Ishikawa (cell line): ENCODE measurements around the gene HLCS.
A peak's percentile ranks its signal among the peaks of the same experiment; 100 is the strongest.

ENCODE experiments used
- CEBPB ChIP-seq: IDR thresholded peaks from 2 replicates; pipeline ENCODE4 v1.6.1; 2012
- CREB1 ChIP-seq: IDR thresholded peaks from 2 replicates; pipeline ENCODE4 v1.6.1; 2012; ENCODE audit warnings: low read depth
- EGR1 ChIP-seq: IDR thresholded peaks from 2 replicates; pipeline ENCODE4 v1.6.1; 2012
- EP300 ChIP-seq: IDR thresholded peaks from 2 replicates; pipeline ENCODE4 v1.6.1; 2012; ENCODE audit warnings: borderline replicate concordance
- FOXM1 ChIP-seq: IDR thresholded peaks from 2 replicates; pipeline ENCODE4 v1.6.1; 2012; ENCODE audit warnings: low read depth, borderline replicate concordance
- NFIC ChIP-seq: IDR thresholded peaks from 2 replicates; pipeline ENCODE4 v1.6.1; 2012
- RAD21 ChIP-seq: IDR thresholded peaks from 2 replicates; pipeline ENCODE4 v1.6.1; 2012; ENCODE audit warnings: low read depth
- REST ChIP-seq: IDR thresholded peaks from 2 replicates; pipeline ENCODE4 v1.6.1; 2012; ENCODE audit warnings: low read depth, mild to moderate bottlenecking
- TAF1 ChIP-seq: IDR thresholded peaks from 2 replicates; pipeline ENCODE4 v1.6.1; 2012; ENCODE audit warnings: low read depth, mild to moderate bottlenecking
- TCF12 ChIP-seq: IDR thresholded peaks from 2 replicates; pipeline ENCODE4 v1.6.1; 2012; ENCODE audit warnings: low read depth
- TEAD4 ChIP-seq: IDR thresholded peaks from 2 replicates; pipeline ENCODE4 v1.6.1; 2012
- YY1 ChIP-seq: IDR thresholded peaks from 2 replicates; pipeline ENCODE4 v1.6.1; 2012; ENCODE audit warnings: low read depth
- ZBTB7A ChIP-seq: IDR thresholded peaks from 2 replicates; pipeline ENCODE4 v1.6.1; 2012; ENCODE audit warnings: low read depth
- TF ChIP-seq, protein P1 (sequence below): IDR thresholded peaks from 2 replicates; pipeline ENCODE4 v1.6.1; 2012
- TF ChIP-seq, protein P2 (sequence below): IDR thresholded peaks from 2 replicates; pipeline ENCODE4 v1.6.1; 2012

Gene HLCS

GRCh38 chr21:36788120-36788638, 178.3 kb downstream of the HLCS start:
- TF ChIP-seq EP300 (no peak), CREB1 (no peak), YY1 (no peak), FOXM1 (no peak), NFIC (peak; percentile 36; the same call in 1 of the 2 replicates), TEAD4 (peak; percentile 21; the same call in 1 of the 2 replicates), TCF12 (0 out of 2 replicates have a peak, but pooled peaks have one; percentile 29), ZBTB7A (no peak), RAD21 (no peak), CEBPB (no peak), TAF1 (no peak), EGR1 (no peak), REST (no peak)
- TF ChIP-seq, protein P1, sequence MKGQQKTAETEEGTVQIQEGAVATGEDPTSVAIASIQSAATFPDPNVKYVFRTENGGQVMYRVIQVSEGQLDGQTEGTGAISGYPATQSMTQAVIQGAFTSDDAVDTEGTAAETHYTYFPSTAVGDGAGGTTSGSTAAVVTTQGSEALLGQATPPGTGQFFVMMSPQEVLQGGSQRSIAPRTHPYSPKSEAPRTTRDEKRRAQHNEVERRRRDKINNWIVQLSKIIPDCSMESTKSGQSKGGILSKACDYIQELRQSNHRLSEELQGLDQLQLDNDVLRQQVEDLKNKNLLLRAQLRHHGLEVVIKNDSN = peak; percentile 82
- TF ChIP-seq, protein P2, sequence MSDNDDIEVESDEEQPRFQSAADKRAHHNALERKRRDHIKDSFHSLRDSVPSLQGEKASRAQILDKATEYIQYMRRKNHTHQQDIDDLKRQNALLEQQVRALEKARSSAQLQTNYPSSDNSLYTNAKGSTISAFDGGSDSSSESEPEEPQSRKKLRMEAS = peak; percentile 84

- no peak for TF ChIP-seq YY1
- TF ChIP-seq, protein P2 = no peak
- TF ChIP-seq NFIC = no peak
- no peak for TF ChIP-seq ZBTB7A
Observed at GRCh38 chr21:36786186-36786585, 180.3 kb downstream of the HLCS start.

DNA sequence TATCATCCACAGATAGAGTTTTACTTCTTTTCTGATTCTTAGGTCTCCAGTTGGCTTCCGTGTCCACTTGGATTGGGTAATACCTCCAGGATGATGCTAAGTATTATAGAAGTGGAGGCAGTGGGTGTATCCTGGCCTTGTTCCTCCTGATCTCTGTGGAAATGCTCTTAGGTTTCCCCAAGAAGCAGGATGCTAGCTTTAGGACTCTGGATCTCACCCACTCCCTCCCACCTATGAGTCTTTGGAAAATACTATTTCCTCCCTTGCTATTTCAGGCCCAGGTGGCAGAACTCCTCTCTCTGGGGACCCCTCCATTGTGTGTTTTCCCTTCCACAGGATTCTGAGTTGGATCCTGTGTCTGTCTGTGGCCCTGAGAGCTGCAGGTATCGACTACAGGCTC, 180.9 kb downstream of the HLCS start:
- TF ChIP-seq EP300 = no peak
- TF ChIP-seq TEAD4 = no peak
- TF ChIP-seq TCF12 = no peak
- TF ChIP-seq, protein P2 = no peak
- TF ChIP-seq YY1 = no peak
- TF ChIP-seq, protein P1 = no peak
- no peak for TF ChIP-seq NFIC
- TF ChIP-seq FOXM1 = no peak
- TF ChIP-seq TAF1 = no peak
- no peak for TF ChIP-seq REST
- no peak for TF ChIP-seq RAD21
- TF ChIP-seq EGR1 = no peak
- no peak for TF ChIP-seq CREB1
- TF ChIP-seq ZBTB7A = no peak
- no peak for TF ChIP-seq CEBPB

DNA sequence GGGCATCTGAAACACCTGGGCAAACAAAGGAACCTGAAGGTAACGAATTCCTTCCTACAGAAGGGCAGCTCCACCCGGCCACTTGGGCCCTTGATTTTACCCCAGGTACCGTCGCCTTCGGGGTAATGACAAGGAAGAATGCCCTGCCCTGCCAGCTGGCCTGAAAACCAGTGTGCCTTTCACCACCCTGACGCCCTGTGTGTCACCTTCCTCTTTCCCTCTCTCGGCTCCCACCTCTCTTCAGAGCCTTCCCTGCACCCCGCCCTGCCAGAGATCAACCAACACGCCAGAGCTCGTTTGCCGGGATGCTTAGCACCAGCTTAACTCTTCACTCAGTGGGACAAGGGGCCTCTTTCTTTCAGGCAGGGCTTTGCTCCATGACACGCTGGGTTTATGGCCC, 181.5 kb downstream of the HLCS start:
- TF ChIP-seq, protein P2 = no peak
- TF ChIP-seq EP300 (no peak), TAF1 (no peak), ZBTB7A (no peak), YY1 (no peak), RAD21 (no peak)

DNA sequence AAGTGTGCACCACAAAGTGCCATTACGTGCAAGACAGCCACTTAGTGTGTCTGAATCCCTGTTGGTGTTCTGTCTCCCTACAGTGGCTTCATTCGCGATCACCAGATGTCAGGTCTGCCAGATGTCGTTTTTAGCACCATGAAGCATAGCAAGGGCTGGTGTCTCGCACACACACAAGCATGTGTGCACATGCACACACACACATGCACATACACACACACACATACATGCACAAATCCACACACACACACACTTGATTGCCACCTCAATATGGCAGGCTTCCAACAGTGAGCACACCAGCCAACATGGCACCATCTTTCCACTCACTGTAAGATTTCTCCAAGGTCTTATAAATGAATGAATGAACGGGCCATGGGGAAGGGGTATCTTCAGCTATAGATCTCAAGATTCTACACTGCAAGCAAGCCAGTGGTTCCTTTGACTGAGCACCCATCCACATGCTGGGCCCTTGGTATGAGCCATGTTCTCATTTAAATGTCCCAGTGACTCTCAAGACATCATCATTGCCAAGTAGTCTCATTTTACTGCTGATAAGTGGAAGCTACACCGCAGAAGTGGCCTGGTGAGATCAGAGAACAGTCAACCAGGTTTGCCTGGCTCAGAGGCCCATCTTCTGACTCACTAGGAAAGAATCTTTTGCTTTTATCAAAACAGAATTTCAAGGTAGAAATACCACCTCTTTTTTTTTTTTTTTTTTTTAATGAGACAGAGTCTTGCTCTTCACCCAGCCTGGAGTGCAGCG, 182.7 kb downstream of the HLCS start:
- TF ChIP-seq EGR1 (no peak), RAD21 (no peak), TCF12 (no peak), CEBPB (no peak), FOXM1 (no peak), NFIC (no peak), EP300 (no peak), YY1 (no peak), CREB1 (no peak), TEAD4 (no peak), ZBTB7A (no peak)
- TF ChIP-seq, protein P2 = no peak
